GM23338 (cell line): ENCODE measurements around the gene TCERG1L. TPM values are rescaled to one million over a fixed set of nuclear protein-coding genes. Genes with fewer than 3 reads are reported as not detected.

Experiments used
- JUNB ChIP-seq: IDR thresholded peaks from one replicate; pipeline ENCODE4 v1.6.1; 2016; ENCODE audit warnings: antibody characterized with exemption; ENCODE audit not compliant: unreplicated experiment
- NANOG ChIP-seq: IDR thresholded peaks from 2 replicates; pipeline ENCODE4 v1.6.1; 2016; ENCODE audit warnings: antibody characterized with exemption, borderline replicate concordance
- polyA plus RNA-seq: library from polyadenylated mRNA; unstranded; fragments of >200 nt; fragmentation: Nextera tagmentation; extraction: Ambion mirVana; gene quantifications from 2 replicates; pipeline ENCODE4 v1.2.1, GENCODE V29; 2016
- total RNA-seq: library from RNA; depleted of rRNA; stranded (reverse); fragments of >200 nt; shearing (Covaris generic); gene quantifications from 2 replicates; pipeline ENCODE4 v1.2.3, GENCODE V29; 2014
- TF ChIP-seq, protein P1 (sequence below): fragments of 250-450 bp; sonication (Bioruptor Pico); IDR thresholded peaks from 2 replicates; pipeline ENCODE4 v1.5.0; 2020; ENCODE audit warnings: mild to moderate bottlenecking, moderate library complexity
- TF ChIP-seq, protein P2 (sequence below): IDR thresholded peaks from 2 replicates; pipeline ENCODE4 v1.6.1; 2016; ENCODE audit warnings: antibody characterized with exemption
- TF ChIP-seq, protein P3 (sequence below): IDR thresholded peaks from one replicate; pipeline ENCODE4 v1.6.1; 2018; ENCODE audit warnings: antibody characterized with exemption; ENCODE audit not compliant: unreplicated experiment

The TCERG1L gene
- total and polyA plus RNA-seq, 2 experiments from 2014 or later: 3.9 to 5.5 TPM

DNA sequence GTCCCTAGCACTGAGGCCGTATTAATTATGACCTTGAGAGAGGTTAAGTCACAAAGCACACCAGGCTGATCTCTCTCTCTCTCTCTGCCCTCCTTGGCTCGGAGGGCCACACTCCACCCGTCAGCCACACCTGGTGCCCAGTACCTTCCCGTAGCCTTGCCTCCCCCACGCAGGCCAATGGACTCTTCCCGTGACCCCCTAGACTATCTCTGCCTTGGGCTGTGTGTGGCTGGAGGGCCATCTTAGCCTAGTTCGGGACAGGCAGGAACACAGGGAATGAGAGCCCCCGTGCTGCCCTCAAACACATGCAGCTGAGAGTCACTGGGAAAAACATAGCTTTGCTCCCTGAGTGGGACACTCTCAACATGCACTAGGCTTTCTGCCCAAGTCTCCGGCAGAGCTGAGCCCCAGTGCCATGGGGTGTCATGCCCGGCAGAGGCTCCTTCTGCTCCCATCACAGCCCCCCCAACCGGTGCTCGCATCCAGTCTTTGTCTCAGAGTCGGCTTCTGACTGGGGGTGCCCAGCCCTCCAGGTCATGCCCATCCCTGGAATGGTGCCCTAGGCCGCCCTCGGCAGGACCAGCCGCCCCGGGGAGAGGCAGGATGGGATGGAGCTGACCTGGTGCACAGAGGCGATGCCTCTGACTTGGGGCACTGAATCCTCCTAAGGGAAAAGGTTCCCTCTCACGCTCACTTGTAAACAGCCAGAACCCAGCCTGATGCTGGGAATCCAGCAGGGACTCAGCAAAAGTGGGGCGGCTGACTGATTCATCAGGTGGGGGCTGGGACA lies 63.0 kb downstream of the TCERG1L start (continued):
- TF ChIP-seq, protein P1, sequence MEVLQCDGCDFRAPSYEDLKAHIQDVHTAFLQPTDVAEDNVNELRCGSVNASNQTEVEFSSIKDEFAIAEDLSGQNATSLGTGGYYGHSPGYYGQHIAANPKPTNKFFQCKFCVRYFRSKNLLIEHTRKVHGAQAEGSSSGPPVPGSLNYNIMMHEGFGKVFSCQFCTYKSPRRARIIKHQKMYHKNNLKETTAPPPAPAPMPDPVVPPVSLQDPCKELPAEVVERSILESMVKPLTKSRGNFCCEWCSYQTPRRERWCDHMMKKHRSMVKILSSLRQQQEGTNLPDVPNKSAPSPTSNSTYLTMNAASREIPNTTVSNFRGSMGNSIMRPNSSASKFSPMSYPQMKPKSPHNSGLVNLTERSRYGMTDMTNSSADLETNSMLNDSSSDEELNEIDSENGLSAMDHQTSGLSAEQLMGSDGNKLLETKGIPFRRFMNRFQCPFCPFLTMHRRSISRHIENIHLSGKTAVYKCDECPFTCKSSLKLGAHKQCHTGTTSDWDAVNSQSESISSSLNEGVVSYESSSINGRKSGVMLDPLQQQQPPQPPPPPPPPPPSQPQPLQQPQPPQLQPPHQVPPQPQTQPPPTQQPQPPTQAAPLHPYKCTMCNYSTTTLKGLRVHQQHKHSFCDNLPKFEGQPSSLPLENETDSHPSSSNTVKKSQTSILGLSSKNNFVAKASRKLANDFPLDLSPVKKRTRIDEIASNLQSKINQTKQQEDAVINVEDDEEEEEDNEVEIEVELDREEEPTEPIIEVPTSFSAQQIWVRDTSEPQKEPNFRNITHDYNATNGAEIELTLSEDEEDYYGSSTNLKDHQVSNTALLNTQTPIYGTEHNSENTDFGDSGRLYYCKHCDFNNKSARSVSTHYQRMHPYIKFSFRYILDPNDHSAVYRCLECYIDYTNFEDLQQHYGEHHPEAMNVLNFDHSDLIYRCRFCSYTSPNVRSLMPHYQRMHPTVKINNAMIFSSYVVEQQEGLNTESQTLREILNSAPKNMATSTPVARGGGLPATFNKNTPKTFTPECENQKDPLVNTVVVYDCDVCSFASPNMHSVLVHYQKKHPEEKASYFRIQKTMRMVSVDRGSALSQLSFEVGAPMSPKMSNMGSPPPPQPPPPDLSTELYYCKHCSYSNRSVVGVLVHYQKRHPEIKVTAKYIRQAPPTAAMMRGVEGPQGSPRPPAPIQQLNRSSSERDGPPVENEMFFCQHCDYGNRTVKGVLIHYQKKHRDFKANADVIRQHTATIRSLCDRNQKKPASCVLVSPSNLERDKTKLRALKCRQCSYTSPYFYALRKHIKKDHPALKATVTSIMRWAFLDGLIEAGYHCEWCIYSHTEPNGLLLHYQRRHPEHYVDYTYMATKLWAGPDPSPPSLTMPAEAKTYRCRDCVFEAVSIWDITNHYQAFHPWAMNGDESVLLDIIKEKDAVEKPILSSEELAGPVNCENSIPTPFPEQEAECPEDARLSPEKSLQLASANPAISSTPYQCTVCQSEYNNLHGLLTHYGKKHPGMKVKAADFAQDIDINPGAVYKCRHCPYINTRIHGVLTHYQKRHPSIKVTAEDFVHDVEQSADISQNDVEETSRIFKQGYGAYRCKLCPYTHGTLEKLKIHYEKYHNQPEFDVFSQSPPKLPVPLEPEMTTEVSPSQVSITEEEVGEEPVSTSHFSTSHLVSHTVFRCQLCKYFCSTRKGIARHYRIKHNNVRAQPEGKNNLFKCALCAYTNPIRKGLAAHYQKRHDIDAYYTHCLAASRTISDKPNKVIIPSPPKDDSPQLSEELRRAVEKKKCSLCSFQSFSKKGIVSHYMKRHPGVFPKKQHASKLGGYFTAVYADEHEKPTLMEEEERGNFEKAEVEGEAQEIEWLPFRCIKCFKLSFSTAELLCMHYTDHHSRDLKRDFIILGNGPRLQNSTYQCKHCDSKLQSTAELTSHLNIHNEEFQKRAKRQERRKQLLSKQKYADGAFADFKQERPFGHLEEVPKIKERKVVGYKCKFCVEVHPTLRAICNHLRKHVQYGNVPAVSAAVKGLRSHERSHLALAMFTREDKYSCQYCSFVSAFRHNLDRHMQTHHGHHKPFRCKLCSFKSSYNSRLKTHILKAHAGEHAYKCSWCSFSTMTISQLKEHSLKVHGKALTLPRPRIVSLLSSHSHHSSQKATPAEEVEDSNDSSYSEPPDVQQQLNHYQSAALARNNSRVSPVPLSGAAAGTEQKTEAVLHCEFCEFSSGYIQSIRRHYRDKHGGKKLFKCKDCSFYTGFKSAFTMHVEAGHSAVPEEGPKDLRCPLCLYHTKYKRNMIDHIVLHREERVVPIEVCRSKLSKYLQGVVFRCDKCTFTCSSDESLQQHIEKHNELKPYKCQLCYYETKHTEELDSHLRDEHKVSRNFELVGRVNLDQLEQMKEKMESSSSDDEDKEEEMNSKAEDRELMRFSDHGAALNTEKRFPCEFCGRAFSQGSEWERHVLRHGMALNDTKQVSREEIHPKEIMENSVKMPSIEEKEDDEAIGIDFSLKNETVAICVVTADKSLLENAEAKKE (CRISPR knock-in tag): no peak
- TF ChIP-seq, protein P2, sequence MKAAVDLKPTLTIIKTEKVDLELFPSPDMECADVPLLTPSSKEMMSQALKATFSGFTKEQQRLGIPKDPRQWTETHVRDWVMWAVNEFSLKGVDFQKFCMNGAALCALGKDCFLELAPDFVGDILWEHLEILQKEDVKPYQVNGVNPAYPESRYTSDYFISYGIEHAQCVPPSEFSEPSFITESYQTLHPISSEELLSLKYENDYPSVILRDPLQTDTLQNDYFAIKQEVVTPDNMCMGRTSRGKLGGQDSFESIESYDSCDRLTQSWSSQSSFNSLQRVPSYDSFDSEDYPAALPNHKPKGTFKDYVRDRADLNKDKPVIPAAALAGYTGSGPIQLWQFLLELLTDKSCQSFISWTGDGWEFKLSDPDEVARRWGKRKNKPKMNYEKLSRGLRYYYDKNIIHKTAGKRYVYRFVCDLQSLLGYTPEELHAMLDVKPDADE: no peak
- no peak for TF ChIP-seq NANOG
- TF ChIP-seq, protein P3, sequence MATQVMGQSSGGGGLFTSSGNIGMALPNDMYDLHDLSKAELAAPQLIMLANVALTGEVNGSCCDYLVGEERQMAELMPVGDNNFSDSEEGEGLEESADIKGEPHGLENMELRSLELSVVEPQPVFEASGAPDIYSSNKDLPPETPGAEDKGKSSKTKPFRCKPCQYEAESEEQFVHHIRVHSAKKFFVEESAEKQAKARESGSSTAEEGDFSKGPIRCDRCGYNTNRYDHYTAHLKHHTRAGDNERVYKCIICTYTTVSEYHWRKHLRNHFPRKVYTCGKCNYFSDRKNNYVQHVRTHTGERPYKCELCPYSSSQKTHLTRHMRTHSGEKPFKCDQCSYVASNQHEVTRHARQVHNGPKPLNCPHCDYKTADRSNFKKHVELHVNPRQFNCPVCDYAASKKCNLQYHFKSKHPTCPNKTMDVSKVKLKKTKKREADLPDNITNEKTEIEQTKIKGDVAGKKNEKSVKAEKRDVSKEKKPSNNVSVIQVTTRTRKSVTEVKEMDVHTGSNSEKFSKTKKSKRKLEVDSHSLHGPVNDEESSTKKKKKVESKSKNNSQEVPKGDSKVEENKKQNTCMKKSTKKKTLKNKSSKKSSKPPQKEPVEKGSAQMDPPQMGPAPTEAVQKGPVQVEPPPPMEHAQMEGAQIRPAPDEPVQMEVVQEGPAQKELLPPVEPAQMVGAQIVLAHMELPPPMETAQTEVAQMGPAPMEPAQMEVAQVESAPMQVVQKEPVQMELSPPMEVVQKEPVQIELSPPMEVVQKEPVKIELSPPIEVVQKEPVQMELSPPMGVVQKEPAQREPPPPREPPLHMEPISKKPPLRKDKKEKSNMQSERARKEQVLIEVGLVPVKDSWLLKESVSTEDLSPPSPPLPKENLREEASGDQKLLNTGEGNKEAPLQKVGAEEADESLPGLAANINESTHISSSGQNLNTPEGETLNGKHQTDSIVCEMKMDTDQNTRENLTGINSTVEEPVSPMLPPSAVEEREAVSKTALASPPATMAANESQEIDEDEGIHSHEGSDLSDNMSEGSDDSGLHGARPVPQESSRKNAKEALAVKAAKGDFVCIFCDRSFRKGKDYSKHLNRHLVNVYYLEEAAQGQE: no peak
- TF ChIP-seq JUNB: no peak
